Memory B cell (primary cell): Measurements from ENCODE around the gene LUM.
"Not testable (repeated sequence)": the region's sequence is repeated elsewhere in the genome, so short reads cannot be mapped to it uniquely, and the experiment has no call there.

Source experiments
- ATAC-seq: fragments of 150-1000 bp; cut with Tn5 transposase; 2 replicates; pipeline ENCODE4 v1.10.0; 2021; ENCODE audit warnings: low read depth, mild to moderate bottlenecking, moderate library complexity
- DNase-seq, 2 donors: peaks; one replicate each; pipeline ENCODE4 v3.0.0; 2022; ENCODE audit warnings: low spot score in 2 of 2
- H3K27ac Mint-ChIP-seq: one replicate; pipeline ENCODE4 v1.8.0; 2022; ENCODE audit warnings: mild to moderate bottlenecking, moderate library complexity, mixed read lengths
- H3K27me3 Mint-ChIP-seq: one replicate; pipeline ENCODE4 v1.8.0; 2022; ENCODE audit warnings: mixed read lengths
- H3K36me3 Mint-ChIP-seq: one replicate; pipeline ENCODE4 v1.8.0; 2022; ENCODE audit warnings: mild to moderate bottlenecking, mixed read lengths
- H3K4me1 Mint-ChIP-seq: one replicate; pipeline ENCODE4 v1.8.0; 2022; ENCODE audit warnings: mixed read lengths
- H3K4me3 Mint-ChIP-seq: one replicate; pipeline ENCODE4 v1.8.0; 2022; ENCODE audit warnings: mild to moderate bottlenecking, moderate library complexity, mixed read lengths
- H3K9me3 Mint-ChIP-seq: one replicate; pipeline ENCODE4 v1.8.0; 2022; ENCODE audit warnings: mixed read lengths

Gene LUM

DNA sequence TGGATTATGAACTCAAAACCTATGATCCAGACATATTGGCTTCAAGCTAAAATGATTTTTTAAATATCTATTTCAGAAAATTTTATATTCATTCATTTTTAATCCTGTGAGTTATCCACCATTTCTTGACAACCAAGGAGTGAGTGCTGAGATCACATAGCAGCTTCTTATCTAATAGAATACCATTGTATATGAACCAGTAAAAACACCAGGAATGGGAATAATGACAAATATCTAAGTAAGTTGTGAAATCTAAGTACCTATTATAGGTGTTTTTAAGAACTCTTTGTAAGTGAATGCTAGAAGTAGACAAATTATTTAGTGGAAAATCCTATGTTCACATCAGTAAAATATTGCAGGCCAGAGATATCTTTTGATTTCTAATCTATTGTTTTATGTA, 8.2 kb downstream of the LUM start:
- H3K27ac Mint-ChIP-seq, result no peak overlapping the region

DNA sequence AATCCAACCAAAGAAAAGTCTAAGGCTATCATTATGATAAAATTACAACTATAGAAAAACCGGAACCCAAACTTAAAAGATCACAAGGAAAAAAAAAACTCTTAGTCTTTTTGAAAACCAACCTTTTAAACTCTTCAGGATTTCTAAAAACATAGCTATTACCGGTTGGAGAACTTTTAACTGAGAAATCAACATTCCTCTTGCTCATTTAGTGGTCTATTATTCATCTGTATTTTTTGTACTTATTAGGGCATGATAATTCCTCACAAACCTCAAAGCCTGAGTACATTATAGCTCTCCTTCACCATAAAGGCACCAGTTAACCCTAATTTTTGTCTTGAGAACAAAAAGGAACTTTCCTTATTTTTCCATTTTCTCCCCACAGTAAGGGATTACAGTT, 10.4 kb downstream of the LUM start:
- Mint-ChIP-seq H3K27ac (no peak overlapping the region), H3K4me3 (no peak overlapping the region), H3K4me1 (no peaks in the 10 kb centered on the region), H3K9me3 (no peaks in the 10 kb centered on the region), H3K27me3 (no peaks in the 10 kb centered on the region), H3K36me3 (no peaks in the 10 kb centered on the region)
- ATAC-seq, result no peak
- DNase-seq, result no peak

More for the DNA sequence above, 8.2 kb downstream of the LUM start:
- Mint-ChIP-seq H3K36me3 (no peaks in the 10 kb centered on the region), H3K4me1 (no peaks in the 10 kb centered on the region), H3K4me3 (no peak overlapping the region), H3K27me3 (no peaks in the 10 kb centered on the region), H3K9me3 (no peaks in the 10 kb centered on the region)
- no peak for ATAC-seq
- no peak for DNase-seq

DNA sequence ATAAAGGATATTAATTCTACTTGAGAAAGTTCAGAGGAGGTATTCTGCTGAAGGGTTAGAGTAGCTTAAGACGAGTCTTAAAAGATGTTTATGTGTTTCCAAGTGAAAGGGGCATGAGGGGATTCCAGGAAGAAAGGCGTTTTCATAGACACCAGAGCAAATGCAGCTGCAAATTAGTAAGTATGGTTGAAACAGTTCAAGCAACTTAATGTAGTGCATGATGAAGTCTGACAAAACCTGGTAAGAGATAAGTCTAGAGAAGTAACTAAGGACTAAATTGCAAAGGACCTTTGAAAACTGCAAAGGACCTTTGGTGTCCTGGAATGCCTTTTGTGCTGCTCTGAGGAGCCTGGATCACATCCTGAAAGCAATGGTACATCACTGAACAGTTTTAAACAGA, 11.5 kb downstream of the LUM start:
- Mint-ChIP-seq H3K4me3 (no peak overlapping the region), H3K9me3 (no peaks in the 10 kb centered on the region), H3K27me3 (no peaks in the 10 kb centered on the region), H3K4me1 (no peaks in the 10 kb centered on the region), H3K27ac (no peak overlapping the region), H3K36me3 (no peaks in the 10 kb centered on the region)
- ATAC-seq (no peak), DNase-seq (no peak)

DNA sequence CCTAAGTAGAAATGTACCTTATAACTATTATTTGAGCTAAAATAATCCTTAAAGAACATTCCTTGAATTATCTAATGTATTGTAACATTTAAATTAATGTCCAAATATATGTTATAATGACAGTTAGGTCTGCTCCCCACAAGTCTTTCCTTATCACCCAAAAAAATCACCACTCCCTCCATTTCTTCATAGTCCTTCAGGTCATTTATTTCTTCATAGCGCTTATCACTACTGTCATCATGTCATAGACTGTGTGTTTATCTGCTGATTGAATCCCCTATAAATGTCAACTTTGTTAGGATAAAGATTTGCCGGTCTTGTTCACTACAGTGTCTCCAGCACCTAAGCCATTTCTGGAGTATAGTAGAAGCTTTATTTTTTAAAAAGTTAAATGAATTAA, 12.0 kb downstream of the LUM start:
- Mint-ChIP-seq H3K4me1 (no peaks in the 10 kb centered on the region), H3K27me3 (no peaks in the 10 kb centered on the region), H3K4me3 (no peak overlapping the region), H3K36me3 (no peaks in the 10 kb centered on the region), H3K27ac (no peak overlapping the region), H3K9me3 (no peaks in the 10 kb centered on the region)
- DNase-seq (no peak), ATAC-seq (no peak)

DNA sequence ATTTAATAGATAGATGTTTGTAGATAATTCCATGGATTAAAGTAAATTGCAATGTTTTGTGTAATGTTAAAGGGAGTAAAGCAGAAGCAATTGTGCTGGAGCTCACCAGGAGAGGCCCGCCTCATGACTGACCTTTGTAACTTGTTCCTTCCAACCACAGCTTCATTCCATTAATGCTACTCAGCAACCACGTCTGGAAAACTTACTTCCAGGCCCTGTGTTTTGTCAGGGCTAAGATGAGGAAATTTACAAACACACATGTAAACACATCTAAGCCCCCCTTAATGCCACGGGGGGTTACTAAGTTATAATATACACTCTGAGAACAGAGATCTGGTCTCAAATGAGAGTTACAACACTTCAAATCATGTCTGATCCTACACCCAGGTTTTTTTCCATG, 12.4 kb downstream of the LUM start:
- Mint-ChIP-seq H3K27me3 (no peaks in the 10 kb centered on the region), H3K4me1 (no peaks in the 10 kb centered on the region), H3K36me3 (no peaks in the 10 kb centered on the region), H3K4me3 (no peak overlapping the region), H3K27ac (no peak overlapping the region), H3K9me3 (no peaks in the 10 kb centered on the region)
- DNase-seq (no peak), ATAC-seq (no peak)

DNA sequence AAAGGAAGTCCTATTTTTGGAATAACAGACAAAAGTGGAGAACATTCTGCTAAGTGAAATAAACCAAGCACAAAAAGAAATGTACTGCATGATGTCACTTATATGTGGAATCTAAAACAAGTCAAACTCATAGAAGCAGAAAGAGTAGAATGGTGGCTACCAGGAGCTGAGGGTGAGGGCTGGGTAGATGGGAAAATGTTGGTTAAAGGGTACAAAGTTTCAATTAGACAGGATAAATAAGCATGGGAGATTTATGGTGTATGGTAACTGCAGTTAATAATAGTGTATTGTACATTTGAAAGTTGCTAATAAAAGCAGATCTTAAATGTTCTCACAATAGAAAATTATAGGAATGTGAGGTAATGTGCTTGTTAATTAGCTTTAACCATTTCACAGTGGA, 12.8 kb downstream of the LUM start:
- H3K36me3 Mint-ChIP-seq, result no peaks in the 10 kb centered on the region
- H3K27me3 Mint-ChIP-seq, result no peaks in the 10 kb centered on the region
- no peak overlapping the region for H3K27ac Mint-ChIP-seq
- no peaks in the 10 kb centered on the region for H3K4me1 Mint-ChIP-seq
- ATAC-seq (no peak), DNase-seq (no peak)
- no peaks in the 10 kb centered on the region for H3K9me3 Mint-ChIP-seq
- H3K4me3 Mint-ChIP-seq, result no peak overlapping the region

DNA sequence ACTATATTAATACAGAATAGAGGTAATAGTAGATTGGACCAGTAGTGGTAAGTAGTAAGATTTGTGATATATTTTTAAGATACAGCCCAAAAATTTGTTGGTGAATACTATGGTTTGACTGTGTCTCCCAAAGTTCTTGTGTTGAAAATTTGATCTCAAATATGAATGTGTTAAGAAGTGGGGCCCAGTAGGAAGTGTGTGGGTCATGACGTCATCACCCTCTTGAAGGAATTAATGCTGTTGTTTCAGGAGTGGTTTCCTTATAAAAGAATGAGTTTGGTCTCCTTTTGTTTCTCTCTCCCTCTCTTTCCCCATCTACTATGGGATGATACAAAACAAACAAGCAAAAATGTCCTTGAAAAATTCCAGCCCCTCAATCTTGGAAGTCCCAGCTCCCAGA, 16.3 kb downstream of the LUM start:
- peaks cover 1% of the 10 kb centered on the region for H3K36me3 Mint-ChIP-seq
- no peak overlapping the region for H3K4me3 Mint-ChIP-seq
- H3K4me1 Mint-ChIP-seq, result no peaks in the 10 kb centered on the region
- peaks cover 5% of the 10 kb centered on the region for H3K9me3 Mint-ChIP-seq
- no peak overlapping the region for H3K27ac Mint-ChIP-seq
- H3K27me3 Mint-ChIP-seq, result no peaks in the 10 kb centered on the region
- DNase-seq (no peak), ATAC-seq (no peak)

DNA sequence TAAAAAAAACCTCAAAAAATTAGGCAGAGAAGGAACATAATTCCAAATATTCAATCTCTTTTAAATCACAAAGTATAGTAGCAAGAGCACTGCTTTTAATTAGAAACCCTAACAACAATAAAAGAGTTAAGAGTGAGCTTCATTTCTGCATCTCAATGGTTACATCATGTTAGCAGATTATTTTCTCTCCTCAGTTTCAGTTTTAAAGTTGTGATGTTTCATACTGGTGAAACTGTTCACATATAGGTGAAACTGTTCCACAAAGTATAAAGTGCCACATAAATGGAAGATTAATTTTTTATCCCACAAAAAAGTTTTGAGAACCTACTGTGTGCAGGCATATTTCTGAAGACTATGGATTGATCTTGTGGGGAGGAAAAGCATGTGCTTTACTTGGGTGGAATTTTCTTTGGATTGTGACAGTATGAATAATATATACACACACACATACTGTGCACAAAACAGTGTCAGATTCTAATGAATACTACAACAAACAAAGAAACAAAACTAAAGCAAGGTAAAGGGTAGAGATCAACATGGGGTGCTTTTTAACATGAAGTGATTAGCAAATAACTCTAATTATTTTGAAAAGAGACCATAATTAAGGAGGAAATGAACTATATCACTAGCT, 17.1 kb downstream of the LUM start:
- Mint-ChIP-seq H3K36me3 (peaks cover 4% of the 10 kb centered on the region), H3K4me3 (no peak overlapping the region), H3K27ac (no peak overlapping the region), H3K4me1 (no peaks in the 10 kb centered on the region), H3K9me3 (peaks cover 10% of the 10 kb centered on the region), H3K27me3 (no peaks in the 10 kb centered on the region)
- ATAC-seq (no peak), DNase-seq (no peak)

DNA sequence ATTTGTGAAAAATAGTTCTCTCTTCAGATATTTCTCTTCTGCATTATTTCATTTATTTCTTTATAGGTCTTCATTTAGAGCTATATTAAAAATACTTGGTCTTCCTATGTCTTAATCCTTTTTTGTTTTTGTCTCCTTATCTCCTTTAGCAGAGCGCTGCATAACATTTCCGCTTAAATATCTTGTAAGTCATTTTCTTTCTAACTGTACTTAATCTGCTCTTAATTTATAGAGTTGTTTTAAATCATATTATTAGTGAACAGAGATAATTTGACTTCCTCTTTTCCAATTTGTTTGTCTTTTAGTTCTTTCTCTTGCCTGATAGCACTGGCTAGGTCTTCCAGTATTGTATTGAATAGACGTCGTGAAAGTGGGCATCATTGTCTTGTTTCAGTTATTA, 18.0 kb downstream of the LUM start:
- no peaks in the 10 kb centered on the region for H3K27me3 Mint-ChIP-seq

DNA sequence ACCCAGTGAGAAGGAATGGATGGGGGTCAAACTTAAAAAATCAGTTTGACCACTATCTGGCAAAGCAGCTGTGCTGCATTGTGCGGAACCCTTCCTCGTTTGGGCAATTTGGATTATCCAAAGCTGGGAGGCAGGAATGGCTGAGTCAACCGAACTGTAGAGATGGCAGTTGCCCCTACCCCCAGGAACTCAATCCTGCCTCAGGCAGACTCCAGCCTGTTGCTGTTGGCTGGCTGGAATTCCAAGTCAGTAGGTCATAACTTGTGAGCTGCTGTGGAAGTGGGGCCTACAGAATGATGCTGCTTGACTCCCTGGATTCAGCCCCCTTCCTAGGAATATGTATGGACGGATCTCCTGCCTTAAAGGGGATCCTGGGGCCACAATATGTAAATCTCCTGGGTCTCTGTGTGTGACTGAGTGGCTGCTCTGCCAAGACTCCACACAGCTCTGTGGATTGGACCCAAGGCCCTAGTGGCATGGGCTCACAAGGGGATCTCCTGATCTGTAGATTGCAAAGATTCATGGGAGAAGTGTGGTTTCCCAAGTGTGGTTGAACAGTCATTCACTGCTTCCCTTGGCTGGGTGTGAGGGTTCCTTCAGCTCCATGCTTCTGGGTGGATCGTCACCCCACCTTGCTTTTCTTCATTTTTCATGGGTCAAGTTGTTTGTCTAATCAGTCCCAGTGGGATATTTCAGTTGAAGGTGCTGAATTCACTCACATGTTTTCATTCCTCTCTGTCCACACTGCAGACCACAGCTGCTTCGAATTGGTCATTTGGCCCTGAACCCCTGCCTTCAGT, 19.2 kb downstream of the LUM start:
- Mint-ChIP-seq H3K4me1 (no peaks in the 10 kb centered on the region), H3K27me3 (no peaks in the 10 kb centered on the region), H3K36me3 (peaks cover 4% of the 10 kb centered on the region), H3K9me3 (peaks cover 13% of the 10 kb centered on the region), H3K4me3 (no peak overlapping the region), H3K27ac (no peak overlapping the region)
- ATAC-seq, result no peak
- DNase-seq, result no peak

More for the DNA sequence above, 18.0 kb downstream of the LUM start:
- no peak for ATAC-seq
- Mint-ChIP-seq H3K4me1 (no peaks in the 10 kb centered on the region), H3K27ac (no peak overlapping the region), H3K4me3 (no peak overlapping the region), H3K36me3 (peaks cover 4% of the 10 kb centered on the region), H3K9me3 (peaks cover 13% of the 10 kb centered on the region)
- no peak for DNase-seq

DNA sequence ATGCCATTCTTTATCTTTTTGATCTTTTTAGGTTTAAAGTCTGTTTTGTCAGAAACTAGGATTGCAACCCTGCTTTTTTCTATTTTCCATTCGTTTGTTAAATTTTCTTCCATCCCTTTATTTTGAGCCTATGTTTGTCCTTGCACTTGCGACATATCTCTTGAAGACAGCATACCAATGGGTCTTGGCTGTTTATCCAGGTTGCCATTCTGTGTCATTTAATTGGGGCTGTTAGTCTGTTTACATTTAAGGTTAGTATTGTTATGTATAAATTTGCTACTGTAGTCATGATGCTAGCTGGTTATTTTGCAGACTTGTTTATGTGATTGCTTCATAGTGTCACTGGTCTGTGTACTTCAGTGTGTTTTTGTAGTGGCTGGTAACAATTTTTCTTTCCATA, 21.3 kb downstream of the LUM start:
- H3K4me1 Mint-ChIP-seq, ATAC-seq, DNase-seq: not testable (repeated sequence)

DNA sequence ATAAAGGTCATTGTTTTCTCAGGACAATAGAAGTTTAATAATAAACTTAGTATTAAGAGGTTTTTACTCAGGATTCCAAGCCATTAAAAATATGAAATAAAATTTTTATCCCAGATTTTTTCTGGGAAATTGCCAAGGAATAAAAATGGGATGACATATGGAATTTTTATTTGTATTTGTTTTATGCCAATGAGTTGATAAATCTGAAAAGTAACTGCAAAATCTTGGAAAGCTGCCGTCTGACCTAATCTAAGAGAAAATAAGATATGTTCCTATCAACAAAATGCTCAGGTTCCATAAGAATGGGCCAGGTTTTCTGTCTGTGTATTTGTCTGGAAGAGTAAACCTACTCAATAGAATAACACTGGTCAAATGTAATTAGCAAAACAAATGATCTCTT, 31.3 kb downstream of the LUM start:
- Mint-ChIP-seq H3K27me3 (peaks cover 2% of the 10 kb centered on the region), H3K4me3 (no peak overlapping the region), H3K4me1 (no peaks in the 10 kb centered on the region), H3K36me3 (no peaks in the 10 kb centered on the region), H3K9me3 (no peaks in the 10 kb centered on the region), H3K27ac (no peak overlapping the region)
- no peak for ATAC-seq
- DNase-seq, result no peak

More for the DNA sequence above, 21.3 kb downstream of the LUM start:
- not testable (repeated sequence) for H3K27me3 Mint-ChIP-seq, H3K36me3 Mint-ChIP-seq, H3K4me3 Mint-ChIP-seq, H3K27ac Mint-ChIP-seq
- H3K9me3 Mint-ChIP-seq, result peaks cover 13% of the 10 kb centered on the region

DNA sequence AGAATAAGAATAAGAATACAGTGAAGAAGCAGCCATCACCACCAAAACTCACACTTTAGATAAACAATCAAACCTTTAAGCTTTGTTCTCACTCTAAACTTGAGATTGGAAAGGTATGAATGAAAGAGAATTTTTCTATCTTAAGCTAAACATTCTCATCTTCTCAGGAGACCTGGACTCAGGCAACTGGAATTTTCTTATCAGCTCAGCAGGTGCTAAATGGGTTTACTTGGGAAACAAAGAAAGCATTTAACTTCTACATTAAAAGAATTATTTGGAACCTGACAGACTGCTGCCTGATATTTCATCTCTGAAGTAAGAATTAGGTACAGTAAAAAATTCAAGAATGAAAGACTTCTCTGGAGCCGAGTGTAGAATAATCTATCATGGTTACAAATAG, 32.8 kb downstream of the LUM start:
- peaks cover 2% of the 10 kb centered on the region for H3K27me3 Mint-ChIP-seq
- no peaks in the 10 kb centered on the region for H3K4me1 Mint-ChIP-seq
- no peaks in the 10 kb centered on the region for H3K9me3 Mint-ChIP-seq
- no peak overlapping the region for H3K27ac Mint-ChIP-seq
- H3K36me3 Mint-ChIP-seq, result no peaks in the 10 kb centered on the region
- H3K4me3 Mint-ChIP-seq, result no peak overlapping the region
- ATAC-seq (no peak), DNase-seq (no peak)

DNA sequence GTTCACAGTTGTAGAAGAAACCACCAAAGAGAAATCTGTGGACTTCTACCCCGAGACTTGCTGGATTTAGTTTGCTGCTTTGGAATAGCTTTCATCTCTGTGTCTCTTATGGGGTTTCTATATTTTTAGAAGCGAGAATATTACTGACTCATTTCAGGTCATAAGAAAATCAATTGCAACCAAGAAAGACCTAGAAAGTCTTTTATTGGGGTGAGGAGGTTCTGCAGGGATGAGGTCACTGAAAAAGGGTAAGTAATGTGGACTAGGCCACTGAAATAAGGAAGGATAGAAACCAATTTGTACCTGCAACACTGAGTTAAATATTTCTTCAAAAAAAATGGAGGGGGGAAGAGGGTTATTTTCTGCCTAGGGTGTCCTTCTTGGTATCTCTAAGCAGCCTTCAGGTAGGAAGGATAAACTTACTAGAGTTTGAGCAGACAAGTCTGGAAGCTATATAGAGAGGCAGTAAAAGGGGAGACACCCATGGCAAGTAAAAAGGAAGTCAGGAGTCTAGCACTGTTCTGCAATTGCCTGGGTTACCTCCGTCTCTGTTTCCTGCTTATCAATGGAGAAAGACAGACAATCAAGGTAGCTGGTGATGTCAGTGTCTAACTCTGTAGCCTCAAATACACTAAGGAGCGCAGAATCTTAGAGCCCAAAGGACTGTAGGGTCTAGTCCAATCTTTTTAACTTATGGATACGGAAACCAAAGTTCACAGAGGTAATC, 33.9 kb downstream of the LUM start:
- Mint-ChIP-seq H3K4me1 (no peaks in the 10 kb centered on the region), H3K27ac (no peak overlapping the region), H3K9me3 (no peaks in the 10 kb centered on the region), H3K36me3 (no peaks in the 10 kb centered on the region), H3K27me3 (peaks cover 2% of the 10 kb centered on the region), H3K4me3 (no peak overlapping the region)
- DNase-seq (no peak), ATAC-seq (no peak)
